CD4-positive, alpha-beta T cell treated with Interferon alpha-2 for 1 hour (primary cell): ENCODE results near the gene DECR2.
"Not testable (repeated sequence)": the region's sequence is repeated elsewhere in the genome, so short reads cannot be mapped to it uniquely, and the experiment has no call there.

Experiments used
- DNase-seq, 2 donors: peaks; one replicate each; pipeline ENCODE4 v3.0.0-alpha.2; 2020 to 2022

The DECR2 gene

GRCh38 chr16:405548-406506 is 4.1 kb downstream of the DECR2 start:
- DNase-seq: no peak

DNA sequence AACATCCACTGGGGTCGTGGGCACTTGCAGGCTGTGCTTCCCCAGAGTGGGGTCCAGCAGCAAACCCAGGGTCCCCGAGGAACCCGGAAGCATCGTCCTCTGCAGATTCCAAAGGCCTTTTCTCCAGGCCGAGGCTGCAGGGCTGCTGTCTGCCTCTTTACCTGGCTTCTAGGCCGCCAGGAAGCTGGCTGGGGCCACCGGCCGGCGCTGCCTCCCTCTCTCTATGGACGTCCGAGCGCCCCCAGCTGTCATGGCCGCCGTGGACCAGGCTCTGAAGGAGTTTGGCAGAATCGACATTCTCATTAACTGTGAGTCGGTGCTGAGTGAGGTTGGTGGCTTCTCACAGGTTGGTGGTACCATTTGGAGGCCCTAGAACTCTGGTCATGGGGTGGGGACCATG is 5.6 kb downstream of the DECR2 start:
- no peak for DNase-seq

- no peak for DNase-seq
Measured at GRCh38 chr16:410516-411178, 9.0 kb downstream of the DECR2 start.

DNA sequence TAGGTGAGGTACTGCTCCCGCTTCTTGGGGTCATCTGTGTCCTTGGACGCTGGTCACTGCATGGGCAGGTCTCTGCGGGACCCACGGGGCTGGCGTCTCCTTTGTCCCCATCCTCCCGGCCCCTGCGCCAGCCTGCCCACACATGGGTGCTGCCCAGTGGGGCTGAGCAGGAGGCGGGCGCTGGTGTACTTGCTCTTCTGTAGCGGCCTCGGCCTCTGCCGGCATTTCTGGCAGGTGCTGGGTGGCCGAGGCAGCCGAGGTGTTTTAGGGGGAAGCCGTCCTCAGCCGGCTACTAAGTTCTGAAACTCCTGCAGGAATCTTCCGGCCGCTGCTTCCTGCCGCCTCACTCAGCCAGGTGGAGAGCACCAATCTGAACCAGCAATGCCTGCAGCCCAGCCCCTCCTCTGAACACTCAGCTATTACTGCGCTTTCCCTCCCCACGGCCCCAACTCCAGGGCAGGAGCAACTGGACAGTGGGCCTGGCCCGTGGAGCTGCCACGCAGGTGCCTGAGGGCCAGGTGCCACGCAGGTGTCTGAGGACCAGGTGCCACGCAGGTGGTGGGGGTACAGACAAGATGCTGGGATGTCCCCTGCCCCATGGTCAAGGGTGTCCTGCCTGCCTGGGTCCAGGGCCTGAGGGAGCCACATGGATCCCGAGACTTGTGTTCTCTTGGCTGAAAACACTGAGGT is 10.0 kb downstream of the DECR2 start:
- DNase-seq: no peak

DNA sequence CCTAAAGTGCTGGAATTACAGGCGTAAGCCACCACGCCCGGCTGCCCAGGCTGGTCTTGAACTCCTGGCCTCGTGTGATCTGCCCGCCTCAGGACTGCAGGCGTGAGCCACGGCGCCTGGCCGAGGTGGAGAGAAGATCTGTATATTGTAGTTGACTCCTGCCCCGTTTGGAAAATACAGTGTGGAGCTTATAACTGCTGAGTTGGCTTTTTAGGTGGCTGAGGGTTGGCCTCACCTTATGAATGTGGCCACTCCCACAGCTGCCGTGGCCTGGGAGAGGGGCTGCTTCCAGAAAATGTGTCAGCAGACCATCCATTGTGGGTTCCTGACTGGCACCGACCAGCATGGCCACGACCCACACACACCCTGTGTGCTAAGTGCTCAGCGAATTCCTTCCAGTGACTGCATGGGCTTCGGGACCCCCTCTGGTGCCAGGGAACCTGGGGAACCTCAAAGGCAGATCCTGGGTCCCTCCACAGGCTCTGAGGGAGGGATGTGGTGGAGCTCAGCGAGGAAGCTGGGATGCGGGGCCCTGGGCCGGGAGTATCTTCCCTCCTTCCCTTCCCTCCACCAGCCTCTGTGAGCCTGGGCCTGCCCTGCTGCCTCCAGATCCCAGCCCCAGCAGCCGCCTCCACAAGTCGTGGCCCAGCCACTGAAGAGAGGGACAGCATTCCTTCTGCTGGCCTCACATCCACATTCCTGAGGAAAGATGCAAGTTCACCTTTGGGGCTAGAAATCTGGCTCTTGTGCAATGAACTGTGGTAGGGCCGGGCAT is 12.9 kb downstream of the DECR2 start:
- DNase-seq: no peak

DNA sequence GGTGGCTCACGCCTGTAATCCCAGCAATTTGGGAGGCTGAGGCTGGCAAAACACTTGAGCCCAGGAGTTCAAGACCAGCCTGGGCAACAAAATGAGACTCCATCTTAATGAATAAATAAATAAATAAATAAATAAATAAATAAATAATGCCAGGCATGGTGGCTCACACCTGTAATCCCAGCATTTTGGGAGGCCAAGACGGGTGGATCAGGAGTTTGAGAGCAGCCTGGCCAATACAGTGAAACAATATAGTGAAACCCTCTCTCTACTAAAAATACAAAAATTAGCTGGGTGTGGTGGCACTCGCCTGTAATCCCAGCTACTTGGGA is 13.4 kb downstream of the DECR2 start:
- not testable (repeated sequence) for DNase-seq

- not testable (repeated sequence) for DNase-seq
Measured at GRCh38 chr16:422179-422578, 20.5 kb downstream of the DECR2 start.

GRCh38 chr16:424033-424622 is 22.4 kb downstream of the DECR2 start:
- DNase-seq: no peak

DNA sequence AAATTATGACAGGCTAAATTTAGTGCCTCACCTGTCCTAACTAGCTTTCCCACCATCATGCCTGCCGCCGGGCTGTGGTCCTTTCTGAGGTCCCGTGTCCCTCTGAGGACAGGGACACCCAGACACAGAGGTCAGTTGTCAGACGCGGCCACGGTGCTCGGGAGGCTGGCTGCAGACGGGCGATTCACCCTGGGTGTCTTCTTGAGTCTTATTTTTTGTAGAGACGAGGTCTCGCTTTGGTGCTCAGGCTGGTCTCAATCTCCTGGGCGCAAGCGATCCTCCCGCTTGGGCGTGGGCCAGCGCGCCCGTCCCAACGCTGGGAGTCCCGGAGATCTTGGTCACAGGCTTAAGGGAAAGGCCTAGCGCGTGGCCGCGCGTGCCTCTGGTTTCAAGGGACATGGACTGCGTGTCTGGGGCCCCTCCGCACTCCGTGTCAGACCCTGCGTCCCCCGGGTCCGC is 23.0 kb downstream of the DECR2 start:
- no peak for DNase-seq

- DNase-seq: peak; percentile 78 to 86
Measured at GRCh38 chr16:425082-425718, 23.5 kb downstream of the DECR2 start, which contains the start of gene RAB11FIP3. Gene RAB11FIP3 (plus strand): TSS chr16:425649. CDS start chr16:426007, 358 bp downstream.

- no peak for DNase-seq
Measured at GRCh38 chr16:425740-426114, 24.0 kb downstream of the DECR2 start.

GRCh38 chr16:426115-426905 is 24.6 kb downstream of the DECR2 start:
- DNase-seq: no peak

GRCh38 chr16:426906-427249 is 25.2 kb downstream of the DECR2 start:
- no peak for DNase-seq

DNA sequence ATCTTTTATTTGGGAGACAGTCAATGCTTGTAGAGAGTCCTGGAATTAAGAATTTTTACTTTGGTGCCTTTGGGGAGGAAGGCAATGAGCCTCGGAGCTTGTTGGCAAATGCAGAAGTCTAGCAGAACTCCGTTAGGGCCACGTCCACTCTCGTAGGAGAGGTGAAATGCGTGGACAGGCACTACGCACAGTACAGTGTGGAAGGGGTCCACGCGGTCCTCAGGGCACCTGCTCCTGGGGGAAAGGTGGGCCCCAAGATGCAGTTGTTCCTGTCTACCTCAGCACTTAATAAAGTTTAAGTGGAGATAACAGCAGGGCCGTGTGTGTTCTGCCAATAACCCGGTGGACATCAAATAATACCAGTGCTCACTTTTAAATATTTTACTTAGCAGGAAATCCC is 25.6 kb downstream of the DECR2 start:
- no peak for DNase-seq

- no peak for DNase-seq
Measured at GRCh38 chr16:430904-431303, 29.2 kb downstream of the DECR2 start.

DNA sequence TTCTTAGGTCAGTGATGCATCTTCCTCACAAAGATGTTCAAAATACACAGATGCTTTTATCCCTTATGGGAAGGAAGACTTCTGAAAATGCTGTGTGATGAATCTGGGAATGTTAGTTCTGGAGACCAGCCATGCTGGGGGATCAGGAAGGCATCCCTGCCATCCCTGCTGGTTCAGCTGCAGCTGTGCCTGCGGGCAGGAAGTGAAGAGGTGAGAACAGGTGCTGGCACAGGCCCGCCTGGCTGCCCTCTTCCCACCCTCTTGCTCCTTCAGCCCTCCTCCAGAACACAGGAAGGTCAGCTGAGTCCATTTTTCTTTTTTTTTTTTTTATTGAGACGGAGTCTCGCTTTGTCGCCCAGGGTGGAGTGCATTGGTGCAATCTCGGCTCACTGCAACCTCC is 38.9 kb downstream of the DECR2 start:
- no peak for DNase-seq

- no peak for DNase-seq
Measured at GRCh38 chr16:441447-441846, 39.8 kb downstream of the DECR2 start.

DNA sequence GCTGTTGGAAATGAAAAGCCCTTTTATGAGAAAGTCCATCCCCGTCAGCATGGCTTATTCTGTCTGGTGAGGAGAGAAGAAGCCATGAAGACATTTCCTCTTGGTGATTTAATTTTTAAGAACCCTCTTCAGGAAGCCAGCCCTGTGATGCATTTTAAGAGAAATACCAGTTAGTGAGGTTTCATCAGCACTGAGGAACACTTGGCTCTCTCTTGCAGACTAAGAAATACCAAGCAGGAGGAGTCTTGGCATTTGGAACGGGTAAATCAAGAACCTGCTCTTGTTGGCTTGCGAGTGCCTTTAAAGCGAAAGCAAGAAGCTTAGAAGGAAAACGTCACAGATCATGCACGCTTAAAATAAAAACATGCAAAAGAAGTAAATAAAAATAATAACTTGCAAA is 41.3 kb downstream of the DECR2 start:
- no peak for DNase-seq

DNA sequence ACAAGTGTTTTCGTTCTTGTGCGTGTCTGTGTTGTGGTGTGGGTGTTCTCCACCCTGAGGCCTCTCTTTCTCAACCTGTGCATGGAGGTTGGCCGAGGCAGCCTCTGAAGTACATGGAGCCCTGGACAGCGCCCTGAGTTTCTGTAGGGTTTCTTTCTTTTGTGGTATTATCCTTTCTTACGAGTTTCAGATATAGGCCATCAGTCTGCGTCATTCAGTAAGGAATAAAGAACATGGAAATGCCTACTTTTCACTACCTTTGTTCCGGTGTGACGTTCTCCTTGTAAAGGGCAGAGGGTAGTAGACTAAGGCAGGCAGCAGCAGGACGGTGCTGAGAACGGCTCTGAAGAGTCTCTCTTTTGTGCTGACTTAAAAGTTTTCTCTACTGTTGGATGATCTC is 42.3 kb downstream of the DECR2 start:
- no peak for DNase-seq

DNA sequence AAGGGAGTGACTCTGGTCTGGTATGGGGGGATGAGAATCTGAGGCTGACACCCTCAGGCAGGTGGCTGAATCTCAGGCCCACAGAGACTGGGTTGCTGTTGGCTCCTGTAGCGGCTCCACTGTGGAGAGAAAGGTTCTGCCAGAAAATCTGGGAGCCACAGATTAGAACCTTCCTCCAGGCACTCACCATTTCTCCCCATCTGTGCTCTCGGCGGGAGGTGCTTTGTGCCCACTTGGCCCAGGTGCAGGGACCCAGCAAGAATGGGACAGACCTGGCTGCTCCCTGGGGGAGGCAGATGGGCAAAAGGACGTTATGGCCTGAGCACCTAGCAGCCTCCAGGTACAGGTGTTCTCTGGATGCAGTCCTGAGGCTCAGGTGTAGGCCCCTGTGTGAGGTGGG is 43.9 kb downstream of the DECR2 start:
- no peak for DNase-seq

DNA sequence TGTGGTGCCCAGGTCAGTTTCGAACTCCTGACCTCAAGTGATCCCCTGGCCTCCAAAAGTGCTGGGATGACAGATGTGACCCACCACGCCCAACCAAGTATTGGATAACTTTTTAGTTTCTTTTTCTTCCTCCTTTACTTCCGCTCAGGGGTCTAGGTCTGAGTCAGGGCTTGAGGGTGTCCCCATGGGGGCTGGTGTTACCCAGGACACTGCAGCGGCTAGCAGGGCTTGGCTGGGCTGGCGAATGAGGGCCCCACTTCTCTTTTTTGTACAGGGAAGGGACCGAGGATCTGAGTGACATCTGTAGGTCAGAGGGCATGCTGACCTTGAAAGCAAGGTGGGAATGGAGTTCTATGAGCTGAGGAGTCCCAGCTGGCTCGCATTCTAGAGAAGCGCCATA is 48.7 kb downstream of the DECR2 start:
- DNase-seq: no peak
